ENCODE data around the gene ZCCHC18. TPM values are rescaled to one million over a fixed set of nuclear protein-coding genes. Genes with fewer than 3 reads are reported as not detected.

Gene ZCCHC18
- total RNA-seq, 4 donors from 2014 or later = 1.0 to 2.0 (median 1.5) TPM

DNA sequence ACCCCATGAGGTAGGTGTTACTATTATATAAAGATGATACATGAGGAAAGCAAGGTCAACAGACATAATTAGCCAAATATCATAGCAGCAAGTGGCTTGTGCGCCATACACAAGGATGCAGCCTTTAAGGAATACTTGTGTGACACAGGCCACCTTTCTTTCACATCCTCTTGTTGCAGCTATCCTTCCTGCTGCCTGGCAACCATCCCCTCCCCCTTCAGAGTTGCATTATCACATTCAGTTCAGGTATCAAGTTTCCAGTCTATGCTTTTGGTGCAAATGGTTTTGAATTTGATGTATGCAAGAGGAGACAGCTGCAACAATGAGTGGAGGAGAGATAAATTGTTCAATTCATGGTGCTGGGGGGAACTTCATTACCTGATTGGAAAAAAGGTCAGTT is 6.4 kb downstream of the ZCCHC18 start:
- Histone ChIP-seq H3K27me3 (no peaks in the 10 kb centered on the region), H3K4me3 (no peak overlapping the region), H3K9me3 (no peaks in the 10 kb centered on the region), H3K4me1 (peaks cover 0 to 3% (median 0%) of the 10 kb centered on the region in 3 donors), H3K27ac (no peak overlapping the region), H3K36me3 (no peaks in the 10 kb centered on the region)
- no peak for ATAC-seq
- 80 to 100% methylated on average over 1 of the region's 1 CpG for WGBS, 2 donors (ENCODE audit: low coverage in 1 of 2)
- TF ChIP-seq, protein P1, sequence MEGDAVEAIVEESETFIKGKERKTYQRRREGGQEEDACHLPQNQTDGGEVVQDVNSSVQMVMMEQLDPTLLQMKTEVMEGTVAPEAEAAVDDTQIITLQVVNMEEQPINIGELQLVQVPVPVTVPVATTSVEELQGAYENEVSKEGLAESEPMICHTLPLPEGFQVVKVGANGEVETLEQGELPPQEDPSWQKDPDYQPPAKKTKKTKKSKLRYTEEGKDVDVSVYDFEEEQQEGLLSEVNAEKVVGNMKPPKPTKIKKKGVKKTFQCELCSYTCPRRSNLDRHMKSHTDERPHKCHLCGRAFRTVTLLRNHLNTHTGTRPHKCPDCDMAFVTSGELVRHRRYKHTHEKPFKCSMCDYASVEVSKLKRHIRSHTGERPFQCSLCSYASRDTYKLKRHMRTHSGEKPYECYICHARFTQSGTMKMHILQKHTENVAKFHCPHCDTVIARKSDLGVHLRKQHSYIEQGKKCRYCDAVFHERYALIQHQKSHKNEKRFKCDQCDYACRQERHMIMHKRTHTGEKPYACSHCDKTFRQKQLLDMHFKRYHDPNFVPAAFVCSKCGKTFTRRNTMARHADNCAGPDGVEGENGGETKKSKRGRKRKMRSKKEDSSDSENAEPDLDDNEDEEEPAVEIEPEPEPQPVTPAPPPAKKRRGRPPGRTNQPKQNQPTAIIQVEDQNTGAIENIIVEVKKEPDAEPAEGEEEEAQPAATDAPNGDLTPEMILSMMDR (IDR thresholded peaks at IDR 0.05) = no peak
- TF ChIP-seq POLR2AphosphoS5 (IDR thresholded peaks at IDR 0.05) = no peak
- TF ChIP-seq EP300 (IDR thresholded peaks at IDR 0.05) = no peak
- TF ChIP-seq POLR2A (IDR thresholded peaks at IDR 0.05) = no peak

DNA sequence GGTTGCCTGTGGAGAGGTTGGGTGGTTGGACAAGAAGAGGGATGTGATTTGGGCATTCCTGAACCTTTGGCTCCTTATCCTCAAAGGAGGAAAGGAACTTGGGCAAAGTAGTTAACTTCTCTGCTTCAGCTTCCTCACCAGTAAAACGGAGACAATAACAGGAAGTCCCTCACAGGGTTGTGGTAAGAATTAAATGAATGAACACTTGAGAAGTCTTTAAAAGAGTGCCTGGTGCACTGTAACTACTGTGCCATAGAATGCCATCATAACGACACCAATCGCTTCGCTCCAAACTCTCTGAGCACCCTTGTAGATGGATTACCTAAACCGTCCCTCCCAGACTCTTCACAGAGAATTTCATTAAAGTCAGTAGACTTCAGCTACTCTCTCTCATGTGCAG is 10.5 kb downstream of the ZCCHC18 start:
- H3K27ac ChIP-seq = no peak overlapping the region
- no peak for ATAC-seq
- no peaks in the 10 kb centered on the region for H3K27me3 ChIP-seq
- WGBS, 2 donors (ENCODE audit: low coverage in 1 of 2) = 60% methylated on average over 5 of the region's 5 CpGs; no CpG with 5 or more reads in 1 of the 2 donors
- no peaks in the 10 kb centered on the region for H3K9me3 ChIP-seq
- no peak overlapping the region for H3K4me3 ChIP-seq
- TF ChIP-seq, protein P1 (IDR thresholded peaks at IDR 0.05) = no peak
- TF ChIP-seq POLR2A (IDR thresholded peaks at IDR 0.05) (no peak), POLR2AphosphoS5 (IDR thresholded peaks at IDR 0.05) (no peak), EP300 (IDR thresholded peaks at IDR 0.05) (no peak)
- H3K4me1 ChIP-seq = no peaks in the 10 kb centered on the region
- H3K36me3 ChIP-seq = peaks cover 0 to 4% of the 10 kb centered on the region in 2 donors

DNA sequence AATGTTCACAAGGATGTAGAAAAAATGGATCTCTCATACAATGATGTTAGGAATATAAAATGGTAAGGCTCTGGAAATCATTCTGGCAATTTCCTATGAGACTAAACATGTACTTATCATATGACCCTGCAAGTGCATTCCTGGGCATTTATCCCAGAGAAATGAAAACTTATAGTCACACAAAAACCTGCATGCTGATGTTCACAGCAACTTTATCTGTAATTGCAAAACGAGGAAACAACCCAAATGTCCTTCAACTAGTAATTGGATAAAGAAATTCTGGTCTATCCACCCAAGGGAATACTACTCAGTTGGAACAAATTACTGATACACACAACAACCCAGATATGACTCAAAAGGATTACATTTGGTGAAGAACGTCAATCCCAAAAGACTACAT is 14.5 kb downstream of the ZCCHC18 start:
- TF ChIP-seq POLR2AphosphoS5 (IDR thresholded peaks at IDR 0.05) (no peak), POLR2A (IDR thresholded peaks at IDR 0.05) (no peak), EP300 (IDR thresholded peaks at IDR 0.05) (no peak)
- TF ChIP-seq, protein P1 (IDR thresholded peaks at IDR 0.05) = no peak
- 14 to 56% methylated on average over 1 to 2 of the region's 2 CpGs for WGBS, 2 donors (ENCODE audit: low coverage in 1 of 2)
- no peak overlapping the region for H3K4me3 ChIP-seq
- H3K27me3 ChIP-seq = no peaks in the 10 kb centered on the region
- no peaks in the 10 kb centered on the region for H3K9me3 ChIP-seq
- ATAC-seq = no peak
- no peak overlapping the region for H3K27ac ChIP-seq
- no peaks in the 10 kb centered on the region for H3K4me1 ChIP-seq
- H3K36me3 ChIP-seq = peaks cover 0 to 23% of the 10 kb centered on the region in 2 donors

DNA sequence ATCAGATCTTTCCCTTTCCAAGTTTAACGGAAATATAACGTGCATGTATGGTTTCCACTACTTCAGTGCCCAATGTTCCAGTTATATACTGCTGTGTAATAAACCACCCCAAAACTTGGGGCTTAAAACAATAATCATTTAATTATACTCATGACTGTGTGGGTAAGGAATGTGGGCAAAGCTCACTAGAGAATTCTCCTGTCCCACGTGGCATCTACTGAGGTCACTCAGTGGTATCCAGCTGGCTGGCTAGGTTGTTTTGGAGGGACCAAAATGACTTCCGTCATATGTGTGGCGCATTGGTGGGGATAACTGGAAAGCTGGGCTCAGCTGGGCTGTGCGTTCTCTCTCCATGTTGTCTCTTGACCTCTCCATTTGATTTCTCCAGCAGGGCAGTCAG is 18.5 kb downstream of the ZCCHC18 start:
- ATAC-seq = no peak
- WGBS, 2 donors (ENCODE audit: low coverage in 1 of 2) = 74% methylated on average over 3 of the region's 6 CpGs; no CpG with 5 or more reads in 1 of the 2 donors
- no peak overlapping the region for H3K4me3 ChIP-seq
- TF ChIP-seq POLR2A (IDR thresholded peaks at IDR 0.05) (no peak), POLR2AphosphoS5 (IDR thresholded peaks at IDR 0.05) (no peak), EP300 (IDR thresholded peaks at IDR 0.05) (no peak)
- TF ChIP-seq, protein P1 (IDR thresholded peaks at IDR 0.05) = no peak
- peaks cover 0 to 12% (median 5%) of the 10 kb centered on the region in 3 donors for H3K4me1 ChIP-seq
- H3K9me3 ChIP-seq = no peaks in the 10 kb centered on the region
- H3K27me3 ChIP-seq = no peaks in the 10 kb centered on the region
- peaks cover 0 to 23% of the 10 kb centered on the region in 2 donors for H3K36me3 ChIP-seq
- no peak overlapping the region for H3K27ac ChIP-seq

DNA sequence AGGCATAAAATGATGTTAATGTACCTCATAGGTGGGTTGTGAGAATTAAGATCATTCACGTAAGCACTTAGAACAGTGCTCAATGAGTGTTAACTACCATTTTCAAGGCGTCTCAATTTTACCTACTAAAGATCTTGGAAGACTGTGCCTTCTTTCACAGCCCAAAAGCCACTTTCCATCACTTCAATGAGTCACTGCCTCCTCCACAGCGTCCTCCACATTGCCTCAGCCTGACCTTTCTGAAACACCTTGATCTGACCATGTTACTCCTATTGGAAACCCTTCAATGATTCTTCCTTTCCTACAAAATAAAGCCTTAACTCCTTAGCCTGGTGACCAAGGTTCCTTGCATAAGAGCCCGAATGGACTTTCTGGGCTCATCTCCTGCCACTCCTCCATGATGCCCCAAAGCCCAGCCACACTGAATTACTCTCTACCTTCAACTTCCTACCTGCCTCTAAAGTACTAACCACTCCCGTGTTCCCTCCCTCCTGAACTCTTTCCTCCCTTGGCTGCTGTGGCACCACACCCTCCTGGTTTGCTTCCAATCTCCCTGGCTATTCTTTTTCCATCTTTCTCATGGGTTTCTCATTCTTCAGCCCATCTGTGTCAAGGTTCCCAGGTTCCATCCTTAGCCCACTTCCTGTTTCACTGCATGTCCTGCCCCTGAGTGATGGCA is 22.4 kb downstream of the ZCCHC18 start:
- H3K9me3 ChIP-seq = no peaks in the 10 kb centered on the region
- 59 to 60% methylated on average over 1 to 4 of the region's 5 CpGs for WGBS, 2 donors (ENCODE audit: low coverage in 1 of 2)
- no peak for ATAC-seq
- no peaks in the 10 kb centered on the region for H3K27me3 ChIP-seq
- TF ChIP-seq POLR2AphosphoS5 (IDR thresholded peaks at IDR 0.05) (no peak), POLR2A (IDR thresholded peaks at IDR 0.05) (no peak), EP300 (IDR thresholded peaks at IDR 0.05) (no peak)
- TF ChIP-seq, protein P1 (IDR thresholded peaks at IDR 0.05) = no peak
- H3K4me1 ChIP-seq = peaks cover 0 to 15% (median 5%) of the 10 kb centered on the region in 3 donors
- peak overlapping the region in 2 of 4 donors; percentile 12 to 75 for H3K27ac ChIP-seq
- H3K4me3 ChIP-seq = no peak overlapping the region
- peaks cover 0 to 13% of the 10 kb centered on the region in 2 donors for H3K36me3 ChIP-seq
